ENCODE results near the gene TMEM267.
"Not testable (repeated sequence)": the region's sequence is repeated elsewhere in the genome, so short reads cannot be mapped to it uniquely, and the experiment has no call there.

The TMEM267 gene

DNA sequence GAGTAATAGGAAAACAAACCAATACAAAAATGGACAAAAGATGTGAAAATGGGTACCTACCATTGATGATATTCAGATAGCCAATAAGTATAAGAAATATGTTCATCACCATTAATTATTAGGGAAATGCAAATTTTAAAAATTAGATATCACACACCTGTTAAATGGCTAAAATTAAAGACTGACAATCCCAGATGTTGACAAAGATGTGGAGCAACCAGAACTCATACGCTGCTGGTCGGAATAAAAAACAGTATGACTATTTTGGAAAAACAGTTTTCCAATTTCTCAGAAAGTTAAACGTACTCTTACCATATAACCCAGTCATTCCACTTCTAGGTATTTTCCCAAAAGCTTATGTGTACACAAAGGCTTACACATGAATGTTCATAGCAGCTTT, 27.1 kb downstream of the TMEM267 start:
- Histone ChIP-seq H2BK12ac (ENCODE audit: low read length) (no peak overlapping the region), H3K4me1 (ENCODE audit: control insufficient read depth in 1 of 2, insufficient read depth in 2 of 2, low read length in 2 of 2) (no peaks in the 10 kb centered on the region), H3K23ac (ENCODE audit: low read length) (no peak overlapping the region), H3K4me3 (ENCODE audit: low read depth, low read length) (no peak overlapping the region), H2AK5ac (ENCODE audit: low read length) (no peak overlapping the region), H3K4me2 (ENCODE audit: low read length) (no peak overlapping the region), H4K91ac (ENCODE audit: low read depth, low read length) (no peak overlapping the region), H3K27me3 (ENCODE audit: insufficient read depth, low read length) (no peaks in the 10 kb centered on the region), H3K79me1 (ENCODE audit: low read length) (no peaks in the 10 kb centered on the region), H3K14ac (ENCODE audit: low read length) (no peak overlapping the region), H3K9me3 (ENCODE audit: insufficient read depth, low read depth, low read length) (peaks cover 5% of the 10 kb centered on the region), H4K8ac (ENCODE audit: low read depth, low read length) (no peak overlapping the region), H2AFZ (ENCODE audit: insufficient read depth, low read length, poor library complexity) (no peak overlapping the region), H3K36me3 (ENCODE audit: control insufficient read depth in 1 of 2, insufficient read depth in 2 of 2, low read length in 2 of 2) (peaks cover 0 to 9% of the 10 kb centered on the region in 2 experiments), H2BK5ac (ENCODE audit: low read depth, low read length, poor library complexity) (no peak overlapping the region), H2BK120ac (ENCODE audit: insufficient read depth, low read length, poor library complexity) (no peak overlapping the region), H3K18ac (ENCODE audit: low read length) (no peak overlapping the region), H4K12ac (ENCODE audit: low read depth, low read length) (no peak overlapping the region), H3K79me2 (ENCODE audit: control insufficient read depth, insufficient read depth, low read length, poor library complexity) (no peaks in the 10 kb centered on the region), H3K27ac (ENCODE audit: low read depth, low read length) (no peak overlapping the region), H3K4ac (ENCODE audit: low read depth, low read length) (no peak overlapping the region), H3K9ac (ENCODE audit: low read length) (no peak overlapping the region)
- no CpG with 5 or more reads among the region's 3 CpGs for WGBS (ENCODE audit: extremely low coverage, insufficient coverage, insufficient read length)
- DNase-seq: no peak

DNA sequence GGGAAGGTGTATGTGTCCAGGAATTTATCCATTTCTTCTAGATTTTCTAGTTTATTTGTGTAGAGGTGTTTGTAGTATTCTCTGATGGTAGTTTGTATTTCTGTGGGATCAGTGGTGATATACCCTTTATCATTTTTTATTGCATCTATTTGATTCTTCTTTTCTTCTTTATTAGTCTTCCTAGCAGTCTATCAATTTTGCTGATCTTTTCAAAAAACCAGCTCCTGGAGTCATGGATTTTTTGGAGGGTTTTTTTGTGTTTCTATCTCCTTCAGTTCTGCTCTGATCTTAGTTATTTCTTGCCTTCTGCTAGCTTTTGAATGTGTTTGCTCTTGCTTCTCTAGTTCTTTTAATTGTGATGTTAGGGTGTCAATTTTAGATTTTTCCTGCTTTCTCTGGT, 42.1 kb downstream of the TMEM267 start:
- not testable (repeated sequence) for H3K23ac ChIP-seq (ENCODE audit: low read length); H3K27me3 ChIP-seq (ENCODE audit: insufficient read depth, low read length); H4K8ac ChIP-seq (ENCODE audit: low read depth, low read length); H2AK5ac ChIP-seq (ENCODE audit: low read length); DNase-seq; H3K27ac ChIP-seq (ENCODE audit: low read depth, low read length); H4K12ac ChIP-seq (ENCODE audit: low read depth, low read length); H3K14ac ChIP-seq (ENCODE audit: low read length); H3K9me3 ChIP-seq (ENCODE audit: insufficient read depth, low read depth, low read length); H3K4ac ChIP-seq (ENCODE audit: low read depth, low read length); H3K4me2 ChIP-seq (ENCODE audit: low read length); H2BK120ac ChIP-seq (ENCODE audit: insufficient read depth, low read length, poor library complexity); H2AFZ ChIP-seq (ENCODE audit: insufficient read depth, low read length, poor library complexity); H2BK5ac ChIP-seq (ENCODE audit: low read depth, low read length, poor library complexity); H3K18ac ChIP-seq (ENCODE audit: low read length); H3K4me1 ChIP-seq (ENCODE audit: control insufficient read depth in 1 of 2, insufficient read depth in 2 of 2, low read length in 2 of 2); H3K79me2 ChIP-seq (ENCODE audit: control insufficient read depth, insufficient read depth, low read length, poor library complexity); H3K79me1 ChIP-seq (ENCODE audit: low read length); H3K4me3 ChIP-seq (ENCODE audit: low read depth, low read length); H2BK12ac ChIP-seq (ENCODE audit: low read length); H3K36me3 ChIP-seq (ENCODE audit: control insufficient read depth in 1 of 2, insufficient read depth in 2 of 2, low read length in 2 of 2); H4K91ac ChIP-seq (ENCODE audit: low read depth, low read length); H3K9ac ChIP-seq (ENCODE audit: low read length)

DNA sequence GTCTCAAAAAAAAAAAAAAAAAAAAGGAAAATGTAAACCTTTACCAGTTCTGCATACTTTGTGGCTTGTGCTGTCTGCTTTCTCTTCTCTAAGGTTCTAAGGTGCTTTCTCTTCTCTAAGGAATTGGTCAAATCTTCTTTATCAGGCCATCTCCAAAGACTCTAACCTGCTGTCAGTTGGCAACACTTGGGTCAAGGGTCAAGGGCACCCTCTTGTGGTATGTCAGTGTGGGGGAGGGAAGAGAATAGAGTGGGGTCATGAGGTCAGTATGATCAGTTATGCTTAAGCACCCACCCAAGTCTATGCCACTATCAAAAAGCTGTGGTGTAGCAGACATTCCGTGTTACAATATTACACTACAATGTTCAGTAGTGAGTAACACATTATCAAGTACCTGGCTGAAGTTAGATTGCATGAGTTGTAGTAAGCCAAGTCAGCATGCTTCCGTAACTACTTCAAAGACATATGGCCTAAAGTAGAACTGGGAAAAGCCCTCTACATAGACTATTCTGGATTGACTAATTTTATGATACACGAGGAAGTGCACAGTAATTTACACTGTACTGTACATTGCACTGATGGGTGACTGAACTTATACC, 46.5 kb downstream of the TMEM267 start:
- no peaks in the 10 kb centered on the region for H3K36me3 ChIP-seq (ENCODE audit: control insufficient read depth in 1 of 2, insufficient read depth in 2 of 2, low read length in 2 of 2)
- H2BK120ac ChIP-seq (ENCODE audit: insufficient read depth, low read length, poor library complexity): no peak overlapping the region
- no peak overlapping the region for H3K4me2 ChIP-seq (ENCODE audit: low read length)
- no peak for DNase-seq
- H2BK12ac ChIP-seq (ENCODE audit: low read length): no peak overlapping the region
- no peaks in the 10 kb centered on the region for H3K27me3 ChIP-seq (ENCODE audit: insufficient read depth, low read length)
- H3K9ac ChIP-seq (ENCODE audit: low read length): no peak overlapping the region
- H3K4ac ChIP-seq (ENCODE audit: low read depth, low read length): no peak overlapping the region
- WGBS (ENCODE audit: extremely low coverage, insufficient coverage, insufficient read length): no CpG with 5 or more reads among the region's 3 CpGs
- no peak overlapping the region for H4K12ac ChIP-seq (ENCODE audit: low read depth, low read length)
- no peak overlapping the region for H4K8ac ChIP-seq (ENCODE audit: low read depth, low read length)
- no peak overlapping the region for H3K18ac ChIP-seq (ENCODE audit: low read length)
- H2AFZ ChIP-seq (ENCODE audit: insufficient read depth, low read length, poor library complexity): no peak overlapping the region
- no peak overlapping the region for H3K4me3 ChIP-seq (ENCODE audit: low read depth, low read length)
- H4K91ac ChIP-seq (ENCODE audit: low read depth, low read length): no peak overlapping the region
- H3K14ac ChIP-seq (ENCODE audit: low read length): no peak overlapping the region
- no peak overlapping the region for H3K27ac ChIP-seq (ENCODE audit: low read depth, low read length)
- no peak overlapping the region for H3K23ac ChIP-seq (ENCODE audit: low read length)
- no peak overlapping the region for H2BK5ac ChIP-seq (ENCODE audit: low read depth, low read length, poor library complexity)
- H3K79me2 ChIP-seq (ENCODE audit: control insufficient read depth, insufficient read depth, low read length, poor library complexity): no peaks in the 10 kb centered on the region
- H3K4me1 ChIP-seq (ENCODE audit: control insufficient read depth in 1 of 2, insufficient read depth in 2 of 2, low read length in 2 of 2): peaks cover 2 to 3% of the 10 kb centered on the region in 2 experiments
- no peaks in the 10 kb centered on the region for H3K79me1 ChIP-seq (ENCODE audit: low read length)
- H3K9me3 ChIP-seq (ENCODE audit: insufficient read depth, low read depth, low read length): no peaks in the 10 kb centered on the region
- H2AK5ac ChIP-seq (ENCODE audit: low read length): no peak overlapping the region

DNA sequence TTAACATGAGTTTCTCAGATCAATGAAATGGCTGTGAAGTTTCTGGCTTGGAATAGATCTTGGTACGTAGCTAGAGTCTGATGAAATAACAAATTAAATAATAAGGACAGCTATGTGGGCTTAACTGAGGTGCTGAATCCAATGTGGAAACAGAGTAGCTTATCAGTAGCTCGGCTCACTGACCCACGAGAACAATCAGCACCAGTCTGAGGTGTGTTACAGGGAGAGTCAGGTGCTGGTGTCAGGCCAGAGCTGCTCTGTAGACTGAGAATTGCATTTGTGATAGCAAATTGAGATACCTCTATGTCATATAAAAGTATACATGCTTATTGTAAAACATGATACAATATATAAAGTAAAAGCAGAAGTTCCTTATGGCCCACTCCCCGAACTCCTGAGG, 50.3 kb downstream of the TMEM267 start:
- H3K27ac ChIP-seq (ENCODE audit: low read depth, low read length): no peak overlapping the region
- H3K18ac ChIP-seq (ENCODE audit: low read length): no peak overlapping the region
- H3K4me1 ChIP-seq (ENCODE audit: control insufficient read depth in 1 of 2, insufficient read depth in 2 of 2, low read length in 2 of 2): peaks cover 3 to 5% of the 10 kb centered on the region in 2 experiments
- no peak overlapping the region for H2AFZ ChIP-seq (ENCODE audit: insufficient read depth, low read length, poor library complexity)
- no peaks in the 10 kb centered on the region for H3K79me1 ChIP-seq (ENCODE audit: low read length)
- H3K23ac ChIP-seq (ENCODE audit: low read length): no peak overlapping the region
- H4K12ac ChIP-seq (ENCODE audit: low read depth, low read length): no peak overlapping the region
- no peak overlapping the region for H3K4me2 ChIP-seq (ENCODE audit: low read length)
- no peaks in the 10 kb centered on the region for H3K36me3 ChIP-seq (ENCODE audit: control insufficient read depth in 1 of 2, insufficient read depth in 2 of 2, low read length in 2 of 2)
- no peaks in the 10 kb centered on the region for H3K27me3 ChIP-seq (ENCODE audit: insufficient read depth, low read length)
- no peak for DNase-seq
- H2BK120ac ChIP-seq (ENCODE audit: insufficient read depth, low read length, poor library complexity): no peak overlapping the region
- H3K14ac ChIP-seq (ENCODE audit: low read length): no peak overlapping the region
- H3K4me3 ChIP-seq (ENCODE audit: low read depth, low read length): no peak overlapping the region
- H3K79me2 ChIP-seq (ENCODE audit: control insufficient read depth, insufficient read depth, low read length, poor library complexity): no peaks in the 10 kb centered on the region
- no peak overlapping the region for H3K9ac ChIP-seq (ENCODE audit: low read length)
- no CpG with 5 or more reads among the region's 4 CpGs for WGBS (ENCODE audit: extremely low coverage, insufficient coverage, insufficient read length)
- H2BK5ac ChIP-seq (ENCODE audit: low read depth, low read length, poor library complexity): no peak overlapping the region
- H3K9me3 ChIP-seq (ENCODE audit: insufficient read depth, low read depth, low read length): no peaks in the 10 kb centered on the region
- H4K8ac ChIP-seq (ENCODE audit: low read depth, low read length): no peak overlapping the region
- no peak overlapping the region for H2AK5ac ChIP-seq (ENCODE audit: low read length)
- no peak overlapping the region for H3K4ac ChIP-seq (ENCODE audit: low read depth, low read length)
- H2BK12ac ChIP-seq (ENCODE audit: low read length): no peak overlapping the region
- H4K91ac ChIP-seq (ENCODE audit: low read depth, low read length): no peak overlapping the region

Data from trophoblast cell (in vitro differentiated cells and primary cell).